ENCODE measurements around the gene AGBL4. TPM values are rescaled to one million over a fixed set of nuclear protein-coding genes. Genes with fewer than 3 reads are reported as not detected.

AGBL4 gene
- polyA plus RNA-seq, 1 donor from 2014 or later, result not detected

DNA sequence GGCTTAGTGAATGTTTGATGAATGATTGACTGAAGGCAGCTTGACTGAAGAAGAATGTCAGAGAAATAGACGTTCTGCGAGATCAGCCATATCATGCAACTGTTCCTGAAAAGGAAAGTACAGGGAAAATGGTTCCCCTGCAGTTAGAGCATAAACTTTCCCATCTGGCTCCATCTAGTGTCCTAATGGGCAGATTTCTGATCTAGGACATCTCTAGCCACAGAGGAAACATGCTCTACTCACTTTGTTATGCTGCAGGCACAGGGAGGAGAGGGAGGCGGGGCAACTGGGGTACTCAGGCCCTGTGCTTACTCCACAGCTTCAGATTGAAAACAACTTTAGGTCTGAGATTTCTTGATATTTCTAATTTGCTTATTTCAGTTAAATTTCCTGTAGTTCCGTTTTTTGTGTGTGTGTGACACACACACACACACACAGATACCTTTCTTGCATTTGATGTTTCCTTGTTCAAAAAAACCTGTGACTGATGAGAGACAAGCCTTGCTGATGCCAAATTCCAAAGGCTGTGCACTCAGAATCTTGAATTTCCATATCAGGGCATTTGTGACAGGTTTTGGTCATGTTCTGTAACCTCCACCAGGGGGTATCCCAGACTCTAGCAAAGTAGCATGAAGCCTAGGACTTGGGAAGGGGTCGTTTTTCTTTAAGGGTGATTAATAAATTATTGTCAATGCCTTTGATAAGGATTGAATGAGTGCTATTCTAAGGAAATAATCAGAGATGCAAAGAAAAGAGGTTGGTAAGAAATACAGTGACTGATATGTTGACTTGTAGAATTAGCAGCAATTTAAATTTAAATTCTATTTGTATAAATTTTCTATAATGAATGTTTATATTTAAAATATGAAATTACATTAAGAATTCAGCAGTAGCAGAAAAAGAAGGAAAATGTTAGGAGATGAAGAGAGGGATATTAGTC lies 1107.4 kb downstream of the AGBL4 start:
- Mint-ChIP-seq H3K27me3 (peaks cover 2% of the 10 kb centered on the region), H3K27ac (no peak overlapping the region), H3K4me1 (peaks cover 0 to 4% (median 0%) of the 10 kb centered on the region in 3 donors), H3K36me3 (no peaks in the 10 kb centered on the region), H3K9me3 (no peaks in the 10 kb centered on the region), H3K4me3 (no peak overlapping the region)

DNA sequence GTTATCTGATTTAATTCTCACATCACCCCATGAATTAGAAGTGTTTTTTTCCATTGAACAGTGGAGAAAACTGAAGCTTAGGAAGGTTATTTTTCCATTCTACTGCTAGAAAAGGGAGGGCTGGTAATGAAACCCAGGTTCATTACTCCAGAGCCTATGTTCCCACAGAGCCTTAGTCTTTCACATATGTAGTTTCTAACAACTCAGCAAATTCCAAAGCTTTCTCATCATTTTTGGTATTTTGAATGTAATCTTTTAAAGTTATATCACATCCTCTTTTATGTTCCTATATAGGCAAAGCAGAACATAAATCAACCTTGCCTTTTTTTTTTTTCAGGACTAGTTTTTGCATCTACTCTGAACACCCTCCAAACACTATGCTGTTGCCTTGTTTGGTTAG lies 1115.1 kb downstream of the AGBL4 start:
- Mint-ChIP-seq H3K36me3 (no peaks in the 10 kb centered on the region), H3K27ac (no peak overlapping the region)

DNA sequence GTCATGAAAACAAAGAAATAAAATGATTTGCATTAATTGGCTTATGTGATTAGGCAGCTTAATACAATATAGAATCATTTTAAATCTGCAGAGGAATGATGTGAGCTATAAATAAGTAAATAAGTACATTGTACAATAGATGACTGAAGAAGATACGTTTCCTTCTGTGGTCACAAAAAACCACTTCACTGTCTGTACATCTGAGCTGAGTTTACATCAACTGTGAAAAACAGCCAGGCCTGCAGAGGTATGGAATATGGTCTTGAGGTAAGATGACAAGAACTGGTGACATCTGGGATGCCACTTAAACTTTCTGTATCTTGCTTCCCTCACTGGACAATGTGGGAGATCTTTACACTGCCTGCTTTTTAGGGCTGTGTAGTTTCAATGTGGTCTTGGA lies 1117.0 kb downstream of the AGBL4 start:
- H3K27ac Mint-ChIP-seq, result no peak overlapping the region
- H3K36me3 Mint-ChIP-seq, result no peaks in the 10 kb centered on the region
- no peaks in the 10 kb centered on the region for H3K4me1 Mint-ChIP-seq
- no peak overlapping the region for H3K4me3 Mint-ChIP-seq
- H3K9me3 Mint-ChIP-seq, result peaks cover 0 to under 1% (median 0%) of the 10 kb centered on the region in 3 donors
- peaks cover 2% of the 10 kb centered on the region for H3K27me3 Mint-ChIP-seq

More for the DNA sequence above, 1115.1 kb downstream of the AGBL4 start:
- Mint-ChIP-seq H3K4me3 (no peak overlapping the region), H3K27me3 (peaks cover 3% of the 10 kb centered on the region), H3K4me1 (no peaks in the 10 kb centered on the region), H3K9me3 (no peaks in the 10 kb centered on the region)

DNA sequence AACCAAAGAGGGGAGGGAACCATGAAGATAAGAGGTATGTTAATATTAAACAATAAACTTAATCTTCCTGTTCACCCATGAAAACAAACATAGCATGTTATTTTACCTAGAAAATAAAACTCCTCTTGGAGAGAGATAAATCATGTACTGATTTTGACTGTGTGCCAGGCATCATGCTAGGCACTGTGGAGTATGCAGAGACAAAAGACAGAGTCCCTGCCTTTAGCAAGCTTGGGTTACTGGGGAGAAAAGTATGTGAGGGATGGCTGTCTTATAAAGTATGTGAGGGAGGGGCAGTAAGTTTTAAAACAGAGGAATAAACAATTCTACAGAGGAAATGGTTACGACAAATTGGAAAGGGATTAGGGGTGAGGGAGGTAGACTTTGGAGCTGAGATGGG lies 1117.6 kb downstream of the AGBL4 start:
- Mint-ChIP-seq H3K4me1 (no peaks in the 10 kb centered on the region), H3K27me3 (peaks cover 1% of the 10 kb centered on the region), H3K9me3 (peaks cover 0 to 3% (median 0%) of the 10 kb centered on the region in 3 donors), H3K36me3 (no peaks in the 10 kb centered on the region), H3K27ac (no peak overlapping the region), H3K4me3 (no peak overlapping the region)

DNA sequence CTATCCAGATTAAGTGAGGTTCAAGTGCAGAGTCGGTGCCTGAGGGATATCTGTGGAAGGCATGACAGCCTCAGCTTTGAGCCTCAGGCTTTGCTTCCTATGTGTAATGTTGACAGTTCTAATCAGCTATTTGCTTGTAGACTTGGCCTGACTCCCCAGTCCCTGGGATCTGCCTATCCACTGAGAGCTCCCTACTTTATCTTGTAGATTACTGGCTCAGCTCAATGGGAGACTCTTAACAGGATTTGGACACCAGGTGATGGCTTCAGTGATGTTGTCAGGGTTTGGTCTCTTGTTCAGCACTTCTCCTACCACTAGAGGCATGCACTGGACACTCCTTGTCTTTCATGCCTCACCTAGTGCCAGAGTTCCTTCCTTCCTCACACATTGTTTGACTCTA lies 1120.5 kb downstream of the AGBL4 start:
- peaks cover 1% of the 10 kb centered on the region for H3K27me3 Mint-ChIP-seq
- H3K27ac Mint-ChIP-seq, result no peak overlapping the region
- no peaks in the 10 kb centered on the region for H3K36me3 Mint-ChIP-seq

DNA sequence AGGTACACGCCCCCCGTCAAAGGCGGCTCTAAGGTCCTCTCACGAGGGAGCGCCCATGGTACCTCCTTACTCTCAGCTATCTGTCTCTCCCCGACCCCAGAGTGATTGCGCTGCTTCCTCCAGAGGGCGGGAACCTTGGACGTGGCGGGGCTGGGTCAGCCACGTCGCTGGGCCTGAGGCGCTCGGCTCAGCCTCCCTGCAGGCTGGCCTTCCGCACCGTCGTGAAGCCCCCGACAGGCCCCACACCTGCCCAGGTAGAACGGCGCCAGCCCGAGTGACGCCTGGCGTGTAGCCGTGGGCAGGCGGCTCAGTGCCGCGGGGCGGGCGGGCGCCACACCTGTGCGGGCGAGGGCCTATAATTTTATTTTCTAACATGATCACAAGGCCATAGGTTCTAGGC lies 1124.9 kb downstream of the AGBL4 start:
- no peaks in the 10 kb centered on the region for H3K36me3 Mint-ChIP-seq
- H3K9me3 Mint-ChIP-seq, result peaks cover 0 to 3% (median 0%) of the 10 kb centered on the region in 3 donors
- H3K27me3 Mint-ChIP-seq, result peaks cover 4% of the 10 kb centered on the region
- no peak overlapping the region for H3K27ac Mint-ChIP-seq
- no peak overlapping the region for H3K4me3 Mint-ChIP-seq
- no peaks in the 10 kb centered on the region for H3K4me1 Mint-ChIP-seq

More for the DNA sequence above, 1120.5 kb downstream of the AGBL4 start:
- Mint-ChIP-seq H3K4me3 (no peak overlapping the region), H3K4me1 (no peaks in the 10 kb centered on the region), H3K9me3 (peaks cover 0 to 3% (median 0%) of the 10 kb centered on the region in 3 donors)

DNA sequence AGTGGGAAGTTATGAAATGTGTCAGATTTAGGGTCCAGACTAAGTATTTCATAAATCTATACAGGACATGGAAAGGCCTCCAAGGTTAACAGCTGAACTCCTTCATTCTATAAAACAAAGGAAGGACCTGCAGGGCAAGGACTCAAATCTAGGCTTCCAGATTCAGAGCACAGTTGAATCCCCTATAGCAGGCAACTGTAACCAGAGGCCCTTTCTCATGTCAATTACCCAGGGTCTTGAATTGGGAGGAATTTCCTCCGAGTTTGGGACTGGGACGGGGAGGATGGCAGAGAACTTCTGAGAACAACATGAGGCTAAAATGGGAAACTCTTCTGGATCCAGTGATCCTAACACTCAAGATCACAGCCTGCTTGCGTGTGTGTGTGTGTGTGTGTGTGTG lies 1134.1 kb downstream of the AGBL4 start:
- no peak overlapping the region for H3K27ac Mint-ChIP-seq
- no peak overlapping the region for H3K4me3 Mint-ChIP-seq
- H3K36me3 Mint-ChIP-seq, result peaks cover 6% of the 10 kb centered on the region
- peaks cover 1 to 9% (median 4%) of the 10 kb centered on the region in 3 donors for H3K4me1 Mint-ChIP-seq
- peaks cover 0 to 3% (median 2%) of the 10 kb centered on the region in 3 donors for H3K9me3 Mint-ChIP-seq
- H3K27me3 Mint-ChIP-seq, result no peaks in the 10 kb centered on the region

DNA sequence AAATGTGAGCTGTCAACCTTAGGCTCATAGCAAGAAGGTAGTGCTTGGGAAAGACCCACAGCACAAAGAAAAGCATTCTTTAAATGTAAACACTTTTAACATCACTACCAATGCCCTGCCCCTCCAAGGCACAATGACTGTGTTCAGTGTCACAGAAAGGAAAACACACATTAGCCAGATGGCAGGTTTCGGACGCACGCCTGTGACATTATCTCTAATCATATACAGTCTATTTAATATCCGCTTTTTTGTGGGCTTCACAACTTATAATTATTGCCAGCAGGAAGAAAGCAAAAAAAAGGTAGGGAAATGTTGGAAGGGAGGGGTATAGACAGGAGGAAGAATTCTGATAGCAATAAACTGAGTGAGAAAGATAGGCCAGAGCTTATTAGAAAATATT lies 1134.7 kb downstream of the AGBL4 start:
- Mint-ChIP-seq H3K4me1 (peaks cover 1 to 9% (median 4%) of the 10 kb centered on the region in 3 donors), H3K27ac (no peak overlapping the region), H3K36me3 (peaks cover 6% of the 10 kb centered on the region), H3K4me3 (no peak overlapping the region), H3K9me3 (peaks cover 0 to 3% (median 2%) of the 10 kb centered on the region in 3 donors), H3K27me3 (no peaks in the 10 kb centered on the region)

DNA sequence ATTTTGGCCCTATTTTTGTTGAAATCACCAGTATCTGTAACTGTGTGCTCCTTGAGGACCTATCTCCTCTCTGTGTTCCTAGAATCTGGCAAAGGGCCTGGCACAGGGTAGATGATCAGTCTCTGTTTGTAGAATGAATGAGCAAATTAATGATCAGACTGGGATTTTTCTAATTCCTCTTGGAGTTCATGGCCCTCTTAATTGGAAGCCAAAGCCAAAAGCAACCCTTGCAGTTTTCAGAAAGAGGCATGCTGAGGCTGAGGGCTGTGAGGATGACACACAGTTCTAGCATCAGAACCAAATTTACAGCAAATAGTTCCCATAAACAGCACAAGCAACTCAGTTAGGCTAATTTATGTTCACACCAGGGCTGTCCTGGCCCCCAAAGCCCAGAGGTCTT lies 1136.0 kb downstream of the AGBL4 start:
- H3K27me3 Mint-ChIP-seq, result no peaks in the 10 kb centered on the region
- no peak overlapping the region for H3K27ac Mint-ChIP-seq
- H3K4me3 Mint-ChIP-seq, result no peak overlapping the region
- peaks cover 1 to 9% (median 4%) of the 10 kb centered on the region in 3 donors for H3K4me1 Mint-ChIP-seq
- H3K36me3 Mint-ChIP-seq, result peaks cover 6% of the 10 kb centered on the region
- peaks cover 0 to 2% (median 0%) of the 10 kb centered on the region in 3 donors for H3K9me3 Mint-ChIP-seq

DNA sequence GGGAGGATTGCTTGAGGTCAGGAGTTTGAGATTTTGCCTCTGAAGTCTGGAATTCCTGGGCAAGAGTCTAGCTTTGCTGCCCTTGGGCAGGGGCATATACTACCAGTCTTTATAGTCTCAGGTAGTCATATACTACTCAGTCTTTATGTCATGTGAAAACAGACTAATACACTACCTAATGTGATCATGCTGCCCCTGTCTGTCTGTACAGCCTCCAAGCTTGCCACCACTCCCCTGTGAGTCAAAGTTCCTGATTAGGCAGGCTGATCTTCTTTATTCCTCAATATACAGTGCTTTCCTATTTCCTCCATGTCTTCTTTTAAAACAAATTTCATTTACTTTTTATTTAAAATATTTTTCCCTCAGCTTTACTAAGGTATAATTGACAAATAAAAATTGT lies 1141.7 kb downstream of the AGBL4 start:
- Mint-ChIP-seq H3K27ac (no peak overlapping the region), H3K4me3 (no peak overlapping the region), H3K4me1 (no peaks in the 10 kb centered on the region), H3K27me3 (no peaks in the 10 kb centered on the region), H3K36me3 (peaks cover 2% of the 10 kb centered on the region), H3K9me3 (peaks cover 0 to 1% (median 0%) of the 10 kb centered on the region in 3 donors)

DNA sequence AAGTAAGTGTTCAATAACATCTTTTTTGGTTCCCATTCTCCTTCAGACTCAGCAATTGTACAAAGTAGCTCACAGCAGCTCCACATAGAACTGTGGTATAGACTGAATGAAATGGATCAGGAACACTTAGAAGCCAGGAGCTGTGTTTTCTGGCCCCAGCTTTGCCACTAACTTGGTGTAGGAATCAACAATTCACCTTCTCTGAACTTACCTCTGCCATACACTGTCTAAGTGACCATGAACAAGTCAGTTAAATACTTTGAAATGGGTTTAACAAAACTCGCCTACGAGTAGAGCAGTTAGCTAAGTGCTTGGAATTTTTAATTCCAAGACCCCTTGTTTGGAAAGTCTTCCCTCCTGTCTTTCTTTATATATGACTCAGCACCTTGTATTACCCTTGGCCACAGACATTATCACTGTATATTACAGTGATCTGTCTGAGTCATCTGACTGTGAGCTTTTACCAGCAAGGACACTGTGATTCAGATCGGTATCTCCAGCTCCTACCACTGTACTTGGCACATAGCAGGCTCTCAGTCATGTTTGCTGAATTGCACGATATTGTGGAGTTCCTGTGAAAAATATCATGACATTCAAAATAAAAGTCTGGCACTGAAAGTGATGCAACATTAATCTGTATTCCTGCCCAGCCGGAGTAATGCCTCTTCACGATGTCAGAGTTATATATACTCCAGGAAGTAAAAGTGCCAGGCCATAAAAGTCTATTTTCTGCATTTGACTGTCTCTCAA lies 1145.4 kb downstream of the AGBL4 start:
- peaks cover 0 to 1% (median 0%) of the 10 kb centered on the region in 3 donors for H3K9me3 Mint-ChIP-seq

DNA sequence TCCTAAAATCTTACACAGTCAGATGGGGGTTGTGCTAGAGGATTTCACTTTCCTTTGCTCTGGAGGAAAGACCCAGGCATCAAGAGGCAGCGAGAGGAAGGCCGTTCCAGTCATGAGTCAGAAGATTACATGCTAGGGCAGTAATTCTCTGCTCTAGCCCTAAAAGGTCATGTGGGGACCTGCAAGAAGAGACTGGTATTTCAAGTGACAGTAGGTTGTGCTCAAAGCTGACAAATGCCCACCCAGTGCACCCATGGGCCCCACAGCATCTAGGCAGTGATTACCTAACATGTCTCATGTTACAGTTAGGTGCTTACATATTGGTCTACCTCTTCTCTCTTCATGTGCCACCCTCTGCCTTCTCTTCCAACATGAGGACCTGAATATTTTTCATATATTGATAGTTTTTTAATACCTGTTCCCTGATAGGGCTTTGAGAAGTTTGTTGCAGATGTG lies 1147.4 kb downstream of the AGBL4 start:
- Mint-ChIP-seq H3K4me3 (no peak overlapping the region), H3K27ac (no peak overlapping the region), H3K27me3 (no peaks in the 10 kb centered on the region), H3K4me1 (peaks cover 0 to 1% (median 0%) of the 10 kb centered on the region in 3 donors), H3K36me3 (no peaks in the 10 kb centered on the region), H3K9me3 (peaks cover 0 to 1% (median 0%) of the 10 kb centered on the region in 3 donors)

More for the DNA sequence above, 1145.4 kb downstream of the AGBL4 start:
- Mint-ChIP-seq H3K27me3 (no peaks in the 10 kb centered on the region), H3K4me1 (peaks cover 0 to 1% (median 0%) of the 10 kb centered on the region in 3 donors), H3K36me3 (no peaks in the 10 kb centered on the region), H3K27ac (no peak overlapping the region), H3K4me3 (no peak overlapping the region)

DNA sequence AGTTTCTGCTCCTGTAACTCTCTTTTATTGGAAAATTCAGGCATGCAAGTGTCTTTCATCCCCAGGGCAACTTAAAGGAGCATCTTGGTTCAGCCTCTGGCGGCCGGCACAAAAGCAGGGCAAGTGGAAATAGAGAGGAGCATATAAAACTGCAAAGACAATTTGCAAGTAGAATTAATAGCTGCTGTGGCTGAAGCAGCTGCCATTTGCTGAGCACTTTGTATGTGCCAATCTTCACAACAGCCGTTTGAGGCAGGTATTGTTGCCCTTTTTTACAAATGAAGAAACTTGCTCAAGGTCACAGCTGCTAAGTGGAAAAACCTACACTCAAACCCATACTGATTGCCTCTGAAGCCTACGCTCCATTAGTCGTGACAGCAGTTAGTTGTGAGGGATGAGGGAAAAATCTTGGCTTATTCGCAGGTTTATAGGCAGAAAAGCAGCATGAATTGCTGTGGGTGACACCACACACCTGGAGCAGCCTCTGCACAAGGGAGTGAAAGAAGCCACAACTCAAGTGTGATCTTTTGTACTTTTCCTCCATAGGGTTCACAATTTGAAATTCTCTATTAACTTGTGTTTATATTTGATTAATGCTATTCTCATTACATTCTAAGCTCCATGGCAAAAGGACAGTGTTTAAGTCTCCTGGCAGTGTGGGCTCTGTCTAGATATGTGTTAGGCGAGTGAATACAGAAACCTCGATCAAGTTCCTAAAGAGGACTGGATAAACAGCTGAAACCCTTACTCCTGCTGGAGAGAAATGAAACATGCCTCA lies 1148.0 kb downstream of the AGBL4 start:
- Mint-ChIP-seq H3K36me3 (no peaks in the 10 kb centered on the region), H3K4me3 (no peak overlapping the region), H3K9me3 (peaks cover 0 to 1% (median 0%) of the 10 kb centered on the region in 3 donors), H3K4me1 (peaks cover 0 to 1% (median 0%) of the 10 kb centered on the region in 3 donors), H3K27me3 (no peaks in the 10 kb centered on the region), H3K27ac (no peak overlapping the region)

DNA sequence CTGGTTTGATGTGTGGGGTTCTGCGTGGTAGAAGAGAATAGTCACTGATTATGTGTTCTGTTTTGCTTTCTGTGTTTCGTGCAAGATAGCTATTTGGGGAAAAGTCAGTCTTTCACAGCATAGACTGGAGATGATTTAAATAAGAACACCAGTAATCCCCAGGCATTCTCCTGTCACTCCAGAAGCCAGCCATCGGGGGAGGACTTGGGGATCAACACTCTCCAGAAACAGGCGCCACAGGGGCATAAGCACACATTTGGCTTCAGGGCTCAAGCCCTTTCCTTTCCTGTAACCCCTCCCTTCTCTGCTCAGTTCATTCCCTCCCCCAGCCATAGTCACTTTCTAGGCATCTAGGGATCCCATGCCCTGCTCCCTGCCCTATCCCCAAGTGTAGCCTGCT lies 1149.8 kb downstream of the AGBL4 start:
- H3K4me1 Mint-ChIP-seq, result peaks cover 0 to 3% (median 1%) of the 10 kb centered on the region in 3 donors
- no peaks in the 10 kb centered on the region for H3K36me3 Mint-ChIP-seq
- H3K27me3 Mint-ChIP-seq, result no peaks in the 10 kb centered on the region
- no peak overlapping the region for H3K4me3 Mint-ChIP-seq
- peaks cover 0 to 1% (median 0%) of the 10 kb centered on the region in 3 donors for H3K9me3 Mint-ChIP-seq
- no peak overlapping the region for H3K27ac Mint-ChIP-seq
